ENCODE results near the gene DYTN.

GRCh38 chr2:206603243-206603642 is 115.0 kb downstream of the DYTN start:
- TF ChIP-seq CTCF (IDR thresholded peaks at IDR 0.05; ENCODE audit: poor library complexity, severe bottlenecking): no peak
- TF ChIP-seq MXI1 (conservative IDR thresholded peaks at IDR 0.05; ENCODE audit: poor library complexity, severe bottlenecking): no peak
- no peak for TF ChIP-seq POLR2AphosphoS5 (IDR thresholded peaks at IDR 0.05)
- no peak for TF ChIP-seq RAD21 (conservative IDR thresholded peaks at IDR 0.05)
- TF ChIP-seq TAF1 (IDR thresholded peaks at IDR 0.05; ENCODE audit: low read depth): no peak
- TF ChIP-seq EZH2 (IDR thresholded peaks at IDR 0.05; ENCODE audit: borderline replicate concordance, insufficient read depth, low read length, poor library complexity, severe bottlenecking): no peak
- TF ChIP-seq REST (IDR thresholded peaks at IDR 0.05; ENCODE audit: borderline replicate concordance): no peak
- TF ChIP-seq EP300 (conservative IDR thresholded peaks at IDR 0.05; ENCODE audit: poor library complexity, severe bottlenecking): no peak
